ENCODE results near the gene CD79A.

Gene CD79A

GRCh38 chr19:41868989-41869300 lies 8.1 kb upstream of the CD79A start:
- H3K4me3 ChIP-seq (replicated peaks; ENCODE audit: low read depth, low read length), result no peak overlapping the region
- DNase-seq (ENCODE audit: extremely low read depth, low read depth), result no peak
- no peak for TF ChIP-seq CTCF (IDR thresholded peaks at IDR 0.05; ENCODE audit: low read depth, low read length, missing control alignments)

- DNase-seq (ENCODE audit: extremely low read depth, low read depth), result no peak
- no peak for TF ChIP-seq CTCF (IDR thresholded peaks at IDR 0.05; ENCODE audit: low read depth, low read length, missing control alignments)
- no peak overlapping the region for H3K4me3 ChIP-seq (replicated peaks; ENCODE audit: low read depth, low read length)
Observed at GRCh38 chr19:41869374-41869955, 7.6 kb upstream of the CD79A start.

GRCh38 chr19:41870401-41870873 lies 6.6 kb upstream of the CD79A start:
- DNase-seq (ENCODE audit: extremely low read depth, low read depth), result no peak
- no peak for TF ChIP-seq CTCF (IDR thresholded peaks at IDR 0.05; ENCODE audit: low read depth, low read length, missing control alignments)
- no peak overlapping the region for H3K4me3 ChIP-seq (replicated peaks; ENCODE audit: low read depth, low read length)

- no peak for TF ChIP-seq CTCF (IDR thresholded peaks at IDR 0.05; ENCODE audit: low read depth, low read length, missing control alignments)
- H3K4me3 ChIP-seq (replicated peaks; ENCODE audit: low read depth, low read length), result no peak overlapping the region
- no peak for DNase-seq (ENCODE audit: extremely low read depth, low read depth)
Observed at GRCh38 chr19:41871573-41872383, 5.3 kb upstream of the CD79A start.

GRCh38 chr19:41872384-41872774 lies 4.7 kb upstream of the CD79A start:
- H3K4me3 ChIP-seq (replicated peaks; ENCODE audit: low read depth, low read length), result no peak overlapping the region
- no peak for DNase-seq (ENCODE audit: extremely low read depth, low read depth)

More at GRCh38 chr19:41872384-41872774, 4.7 kb upstream of the CD79A start:
- no peak for TF ChIP-seq CTCF (IDR thresholded peaks at IDR 0.05; ENCODE audit: low read depth, low read length, missing control alignments)

Data from HFF-Myc (cell line).